Activated CD8-positive, alpha-beta memory T cell treated with anti-CD3 and anti-CD28 coated beads for 4 hours (primary cell): Measurements from ENCODE around the gene DAZAP1.

Experiments used
- DNase-seq, 2 donors: peaks; one replicate each; pipeline ENCODE4 v3.0.0-alpha.2; 2020; ENCODE audit warnings: low read depth in 2 of 2

DAZAP1 gene

GRCh38 chr19:1393841-1394240 is 13.5 kb upstream of the DAZAP1 start:
- no peak for DNase-seq

- DNase-seq: no peak
These were observed 12.9 kb upstream of the DAZAP1 start for GRCh38 chr19:1394252-1395193.

DNA sequence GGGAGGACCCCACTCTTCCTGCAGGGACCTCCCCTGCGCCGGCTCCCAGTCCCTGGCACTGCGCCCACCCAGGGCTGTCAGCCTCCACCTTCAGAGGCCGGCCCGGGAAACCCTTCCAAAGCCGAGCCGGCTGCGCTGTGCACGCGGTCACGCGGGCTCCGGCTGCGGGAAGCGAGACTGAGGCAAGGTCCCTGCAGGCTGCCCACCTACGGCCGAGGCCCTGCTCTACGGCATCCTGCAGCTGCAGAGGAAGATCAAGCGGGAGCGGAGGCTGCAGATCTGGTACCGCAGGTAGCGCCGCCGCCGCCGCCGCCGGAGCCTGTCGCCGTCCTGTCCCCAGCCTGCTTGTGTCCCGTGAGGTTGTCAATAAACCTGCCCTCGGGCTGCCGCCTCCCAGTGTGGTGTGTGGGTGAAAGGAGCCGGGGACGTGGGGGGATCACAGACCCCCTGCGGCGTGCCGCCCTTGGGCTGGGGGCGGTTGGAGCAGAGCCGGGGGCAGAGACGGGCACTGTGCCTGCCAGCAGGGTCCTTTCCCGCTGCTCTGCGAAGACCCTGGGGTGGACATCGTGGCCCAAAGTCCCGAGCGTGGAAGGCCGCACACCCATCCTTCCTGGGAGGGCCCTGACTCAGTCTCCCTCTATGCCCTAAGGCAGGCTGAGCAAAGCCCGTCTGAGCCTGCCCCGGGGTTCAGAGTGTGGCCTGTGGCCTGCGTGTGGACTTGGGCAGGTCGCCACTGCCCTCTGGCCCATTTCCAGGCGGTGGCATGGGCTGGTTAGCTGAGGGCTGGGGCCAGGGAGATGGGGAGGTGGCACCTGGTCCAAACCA is 12.0 kb upstream of the DAZAP1 start:
- no peak for DNase-seq

GRCh38 chr19:1396019-1396767 is 11.2 kb upstream of the DAZAP1 start:
- no peak for DNase-seq

GRCh38 chr19:1396768-1397679 is 10.4 kb upstream of the DAZAP1 start:
- DNase-seq: no peak

DNA sequence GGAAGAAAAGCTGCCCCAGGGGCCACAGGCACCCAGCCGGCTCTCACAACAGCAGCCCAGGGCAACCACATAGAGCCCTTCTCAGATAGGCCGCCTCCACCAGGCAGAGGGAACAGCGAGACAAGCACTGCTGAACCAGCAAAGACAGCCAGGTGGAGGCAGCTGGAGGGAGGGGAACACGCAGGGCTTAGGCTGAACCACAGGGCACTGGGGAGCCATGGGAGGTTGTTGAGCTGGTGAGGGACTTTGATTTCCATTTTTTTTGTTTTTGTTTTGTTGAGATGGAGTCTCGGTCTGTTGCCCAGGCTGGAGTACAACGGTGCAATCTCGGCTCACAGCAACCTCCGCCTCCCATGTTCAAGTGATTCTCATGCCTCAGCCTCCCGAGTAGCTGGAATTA is 9.5 kb upstream of the DAZAP1 start:
- no peak for DNase-seq

- no peak for DNase-seq
These were observed 8.3 kb upstream of the DAZAP1 start for GRCh38 chr19:1399079-1399478.

DNA sequence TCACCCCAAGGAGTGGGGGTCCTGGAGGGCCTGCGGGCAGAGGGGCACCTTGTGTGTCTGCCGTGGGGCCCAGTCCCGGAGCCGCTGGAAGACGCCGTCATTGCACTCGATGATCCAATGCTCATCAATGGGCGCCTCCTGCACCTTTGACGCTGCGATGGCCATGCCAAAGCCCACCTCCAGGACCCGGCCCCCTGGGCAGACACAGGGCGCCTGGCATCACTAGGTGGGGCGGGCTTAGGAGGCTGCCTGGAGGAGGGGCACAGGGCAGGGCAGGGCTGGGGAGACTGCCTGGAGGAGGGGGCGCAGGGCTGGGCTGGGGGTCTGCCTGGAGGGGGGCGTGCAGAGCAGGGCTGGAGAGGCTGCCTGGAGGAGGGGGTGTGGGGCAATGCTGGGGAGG is 7.6 kb upstream of the DAZAP1 start:
- DNase-seq: no peak

- DNase-seq: no peak
These were observed 6.9 kb upstream of the DAZAP1 start for GRCh38 chr19:1400281-1401137.

DNA sequence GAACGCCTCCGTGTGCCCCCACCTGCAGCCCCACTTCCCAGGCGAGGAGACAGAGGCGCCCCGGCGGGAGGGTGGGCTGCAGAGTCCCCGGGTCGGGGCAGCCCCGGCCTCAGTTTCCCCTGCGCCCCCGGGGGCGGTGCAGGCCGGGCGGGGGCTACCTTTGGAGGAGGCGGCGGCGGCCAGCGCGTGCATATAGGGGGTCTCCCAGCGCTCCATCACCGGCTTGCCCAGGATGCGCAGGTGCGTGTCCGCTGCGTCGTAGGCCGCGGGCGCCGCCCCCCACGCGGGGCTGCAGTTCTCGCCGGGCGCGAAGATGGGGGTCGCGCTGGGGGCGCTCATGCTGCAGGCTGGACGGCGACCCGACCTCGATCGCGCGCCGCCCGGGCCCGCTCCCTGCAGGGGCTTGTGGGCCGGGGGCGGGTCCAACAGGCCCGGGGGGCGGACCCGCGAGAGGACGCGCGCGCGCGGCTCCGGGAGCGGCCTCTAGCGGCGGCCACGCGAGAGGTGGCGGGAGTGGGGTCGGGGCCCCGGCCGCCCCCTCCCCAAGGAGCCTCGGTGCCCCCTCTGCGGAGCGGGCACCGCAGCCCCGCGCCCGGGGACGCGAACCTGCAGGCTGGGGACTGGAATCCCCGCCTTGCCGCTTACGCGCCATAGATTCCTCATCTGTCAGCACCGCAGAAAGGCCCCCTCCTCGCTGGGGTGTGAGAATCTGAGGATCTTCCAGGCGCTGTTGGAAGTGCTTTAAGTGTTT is 6.1 kb upstream of the DAZAP1 start, which contains the start of gene GAMT:
TSS of gene GAMT (minus strand) at position 405 of the 751 bp plus-strand sequence. CDS start at position 339, 66 bp downstream.
- no peak for DNase-seq

DNA sequence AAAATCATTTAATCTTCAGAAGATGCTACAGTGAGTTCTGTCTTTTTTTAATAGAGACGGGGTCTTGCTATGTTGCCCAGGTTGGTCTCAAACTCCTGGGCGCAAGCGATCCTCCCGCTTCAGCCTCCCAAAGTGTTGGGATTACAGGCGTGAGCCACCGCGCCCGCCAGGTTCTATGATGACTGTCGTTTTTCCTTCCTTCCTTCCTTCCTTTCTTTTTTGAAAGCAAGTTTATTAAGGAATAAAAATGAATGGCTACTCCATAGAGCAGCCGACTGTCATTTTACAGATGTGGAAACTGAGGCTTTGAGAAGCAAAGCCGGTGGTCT is 5.5 kb upstream of the DAZAP1 start:
- no peak for DNase-seq

- no peak for DNase-seq
These were observed 4.8 kb upstream of the DAZAP1 start for GRCh38 chr19:1402411-1403070.

GRCh38 chr19:1406774-1407527 is 435 bp upstream of the DAZAP1 start:
- peak; percentile 99 for DNase-seq

DNA sequence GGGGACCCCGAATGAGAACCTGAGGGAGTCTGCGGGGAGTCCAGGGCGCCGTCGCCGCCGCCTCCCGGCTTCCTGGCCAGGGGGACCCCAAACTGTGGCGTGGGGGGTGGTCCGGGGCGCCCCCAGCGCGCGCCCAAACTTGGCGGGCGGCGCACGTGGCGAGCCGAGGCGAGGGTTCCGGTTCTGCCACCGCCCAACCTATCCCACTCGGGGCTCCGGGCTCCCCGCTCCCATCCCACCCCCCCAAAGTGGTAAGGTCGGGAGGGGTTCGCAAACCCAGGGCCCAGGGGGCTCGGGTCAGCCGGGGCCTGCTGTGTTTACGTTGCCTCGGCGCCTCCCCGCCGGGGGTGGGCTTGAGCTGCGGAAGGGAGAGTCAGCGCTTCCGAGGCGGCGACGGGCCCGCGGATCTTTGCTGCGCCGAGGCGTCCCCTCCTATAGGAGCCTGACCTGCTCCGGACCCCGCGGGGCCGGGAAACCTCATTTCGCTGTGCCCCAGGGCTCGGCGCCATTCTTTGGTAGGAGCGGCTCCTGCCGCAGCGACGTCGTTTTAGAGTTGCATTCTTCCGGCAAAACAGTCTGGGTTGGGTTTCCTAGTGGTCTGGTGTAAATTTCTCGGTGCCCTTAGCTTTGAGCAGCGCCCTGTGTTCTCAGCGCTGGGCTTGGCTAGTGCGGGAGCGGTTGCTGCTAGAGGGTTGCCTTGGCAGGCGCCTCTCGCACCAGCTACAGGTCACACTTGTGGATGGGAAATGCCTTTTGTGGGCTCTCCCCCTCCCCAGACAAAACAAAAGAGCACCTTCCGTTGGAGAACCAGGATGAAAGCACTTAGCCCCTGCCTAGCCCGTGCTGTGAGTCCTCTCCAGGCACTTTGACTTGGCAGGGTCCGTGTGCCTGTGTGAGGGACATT is 1.2 kb downstream of the DAZAP1 start:
- DNase-seq: peak in 1 of 2 donors; percentile 30

GRCh38 chr19:1409204-1410005 is 2.0 kb downstream of the DAZAP1 start:
- DNase-seq: no peak

DNA sequence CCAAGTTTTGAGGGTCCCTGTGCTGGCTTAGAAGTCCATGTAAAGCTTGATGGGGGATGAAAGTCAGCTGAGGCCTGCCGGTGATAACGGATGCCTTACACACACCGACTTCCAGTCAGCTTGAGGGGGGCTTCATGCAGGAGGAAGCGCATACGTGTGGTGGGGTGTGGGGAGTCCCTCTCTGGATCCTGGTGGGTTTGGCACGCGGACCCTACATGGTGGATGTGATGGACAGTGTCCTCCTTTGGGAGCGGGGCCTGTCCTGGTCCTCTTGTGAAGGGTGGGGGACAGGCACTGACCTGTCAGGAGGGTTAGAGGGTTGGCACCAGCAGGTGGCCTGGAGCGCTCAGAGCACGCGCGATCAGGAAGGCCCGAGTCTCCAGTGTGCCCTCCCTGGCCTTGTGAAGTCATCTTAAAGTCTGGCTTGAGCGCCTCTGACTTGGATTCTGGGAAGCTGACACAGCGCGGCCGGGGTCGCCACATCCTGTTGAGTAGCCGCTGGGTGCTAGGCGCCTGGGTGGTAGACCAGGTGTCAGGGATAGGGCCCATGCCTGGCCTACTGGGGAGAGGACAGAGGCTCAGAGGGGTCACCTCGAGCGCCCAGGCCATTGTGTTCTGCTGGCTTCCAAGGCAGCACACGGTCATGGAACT is 2.9 kb downstream of the DAZAP1 start:
- no peak for DNase-seq
